CD4-positive, alpha-beta T cell (primary cell): ENCODE results near the gene MGAT5. TPM values are rescaled to one million over a fixed set of nuclear protein-coding genes. Genes with fewer than 3 reads are reported as not detected.

Experiments used
- ATAC-seq: fragments of 200-7000 bp; cut with Tn5 transposase; one replicate; pipeline ENCODE4 v1.10.0; 2022; ENCODE audit warnings: mild to moderate bottlenecking; ENCODE audit not compliant: poor library complexity
- CTCF ChIA-PET: fragments of 350-600 bp; sonication (Branson Sonifier 250); formaldehyde crosslinking; loops from one replicate; lab custom pipeline; 2021; ENCODE audit warnings: antibody characterized with exemption, inconsistent platforms; lab: Charles Lee
- POLR2A ChIA-PET: fragments of 350-600 bp; sonication (Branson Sonifier 250); formaldehyde crosslinking; loops from one replicate; lab custom pipeline; 2021; ENCODE audit warnings: antibody characterized with exemption, inconsistent platforms; lab: Charles Lee
- DNase-seq, 14 experiments: peaks; one replicate each; pipeline ENCODE4 v3.0.0-alpha.2; 2013 to 2020; ENCODE audit warnings: mixed read lengths in 2 of 14
- H3K27ac ChIP-seq, 2 donors: one replicate each; pipeline versions ENCODE4 v1.5.1 to v1.7.0; 2013; ENCODE audit warnings: low read length in 2 of 2, low read depth in 1 of 2, mild to moderate bottlenecking in 1 of 2
- H3K27me3 ChIP-seq, 2 experiments: 1 replicate in 1 of 2; 2 replicates in 1 of 2; pipeline versions ENCODE4 v1.6.1 to v1.7.0; 2013; ENCODE audit warnings: low read length in 2 of 2, control low read depth in 1 of 2, mild to moderate bottlenecking in 1 of 2, moderate library complexity in 1 of 2; ENCODE audit not compliant: insufficient read depth in 2 of 2, control insufficient read depth in 1 of 2
- H3K36me3 ChIP-seq: one replicate; pipeline ENCODE4 v1.6.1; 2013; ENCODE audit warnings: low read length, control low read depth; ENCODE audit not compliant: insufficient read depth
- H3K4me1 ChIP-seq: one replicate; pipeline ENCODE4 v1.6.1; 2013; ENCODE audit warnings: low read length, control low read depth; ENCODE audit not compliant: insufficient read depth
- H3K4me3 ChIP-seq: one replicate; pipeline ENCODE4 v1.5.1; 2013; ENCODE audit warnings: mild to moderate bottlenecking, low read length, moderate library complexity
- H3K9me3 ChIP-seq, 2 experiments: 1 replicate in 1 of 2; 2 replicates in 1 of 2; pipeline versions ENCODE4 v1.6.1 to v1.7.0; 2013; ENCODE audit warnings: low read length in 2 of 2, mild to moderate bottlenecking in 2 of 2, control low read depth in 1 of 2, moderate library complexity in 1 of 2; ENCODE audit not compliant: control insufficient read depth in 1 of 2, insufficient read depth in 1 of 2
- H3K27ac Mint-ChIP-seq: one replicate; pipeline ENCODE4 v1.8.0; 2020; ENCODE audit warnings: mixed read lengths
- H3K27me3 Mint-ChIP-seq: one replicate; pipeline ENCODE4 v1.8.0; 2021; ENCODE audit warnings: mixed read lengths
- H3K36me3 Mint-ChIP-seq: one replicate; pipeline ENCODE4 v1.8.0; 2021; ENCODE audit warnings: low read depth, mixed read lengths
- H3K4me1 Mint-ChIP-seq: one replicate; pipeline ENCODE4 v1.8.0; 2021; ENCODE audit warnings: low read depth, mixed read lengths
- H3K4me3 Mint-ChIP-seq: one replicate; pipeline ENCODE4 v1.8.0; 2020; ENCODE audit warnings: mild to moderate bottlenecking, mixed read lengths
- H3K9me3 Mint-ChIP-seq: one replicate; pipeline ENCODE4 v1.8.0; 2020; ENCODE audit warnings: mixed read lengths
- CTCF ChIP-seq: fragments of 200-600 bp; IDR thresholded peaks from one replicate; pipeline ENCODE4 v1.8.0; 2022; ENCODE audit warnings: antibody characterized with exemption, mild to moderate bottlenecking
- intact Hi-C, 2 experiments: fragments of 100-400 bp; cut with DNase I in 1 of 2; cut with micrococcal nuclease in 1 of 2; formaldehyde crosslinking; loops; one replicate each; pipeline versions ENCODE4 v1.15.1 to v1.9.0; 2023 to 2025; cut with DNase I, micrococcal nuclease
- total RNA-seq, 174 experiments: library from RNA in 2 of 174; stranded (reverse) in 2 of 174; gene quantifications; one replicate each; pipeline ENCODE4 v1.2.3 and lab custom pipeline; 2021 to 2026

The MGAT5 gene
- total RNA-seq, 2 experiments from 2014 or later: 77.5 to 77.8 TPM

GRCh38 chr2:134247679-134248078 lies 6.2 kb upstream of the MGAT5 start:
- Mint-ChIP-seq H3K36me3 (peaks cover 8% of the 10 kb centered on the region), H3K9me3 (no peaks in the 10 kb centered on the region), H3K4me1 (peaks cover 100% of the 10 kb centered on the region), H3K27ac (peak overlapping the region; percentile 65), H3K27me3 (no peaks in the 10 kb centered on the region), H3K4me3 (no peak overlapping the region)
- CTCF ChIA-PET: no interaction called here
- Histone ChIP-seq H3K27ac (no peak overlapping the region), H3K27me3 (no peaks in the 10 kb centered on the region), H3K4me3 (no peak overlapping the region), H3K36me3 (peaks cover 5% of the 10 kb centered on the region), H3K9me3 (no peaks in the 10 kb centered on the region), H3K4me1 (peaks cover 87% of the 10 kb centered on the region)
- intact Hi-C loops: loop anchor here (2.0 to 5.0 kb wide), 6 partner anchors 15 to 165 kb away; no protein-coding TSS in a partner anchor
- DNase-seq: no peak
- TF ChIP-seq CTCF: no peak
- no peak for ATAC-seq
- POLR2A ChIA-PET: no interaction called here

GRCh38 chr2:134248913-134249312 lies 5.0 kb upstream of the MGAT5 start:
- CTCF ChIA-PET: no interaction called here
- Histone ChIP-seq H3K4me1 (peaks cover 92% of the 10 kb centered on the region), H3K27me3 (no peaks in the 10 kb centered on the region), H3K9me3 (no peaks in the 10 kb centered on the region), H3K36me3 (peaks cover 5% of the 10 kb centered on the region), H3K4me3 (no peak overlapping the region), H3K27ac (no peak overlapping the region)
- no peak for TF ChIP-seq CTCF
- Mint-ChIP-seq H3K27ac (peak overlapping the region; percentile 67), H3K4me1 (peaks cover 100% of the 10 kb centered on the region), H3K4me3 (no peak overlapping the region), H3K9me3 (no peaks in the 10 kb centered on the region), H3K36me3 (peaks cover 12% of the 10 kb centered on the region), H3K27me3 (no peaks in the 10 kb centered on the region)
- POLR2A ChIA-PET: interaction anchor here (0.6 kb wide), 1 partner anchor 24 kb away, joined by 3 read pairs; no protein-coding TSS in a partner anchor
- DNase-seq (no peak), ATAC-seq (no peak)
- intact Hi-C loops: loop anchor here (2.0 to 5.0 kb wide), 5 partner anchors 33 to 164 kb away; no protein-coding TSS in a partner anchor

DNA sequence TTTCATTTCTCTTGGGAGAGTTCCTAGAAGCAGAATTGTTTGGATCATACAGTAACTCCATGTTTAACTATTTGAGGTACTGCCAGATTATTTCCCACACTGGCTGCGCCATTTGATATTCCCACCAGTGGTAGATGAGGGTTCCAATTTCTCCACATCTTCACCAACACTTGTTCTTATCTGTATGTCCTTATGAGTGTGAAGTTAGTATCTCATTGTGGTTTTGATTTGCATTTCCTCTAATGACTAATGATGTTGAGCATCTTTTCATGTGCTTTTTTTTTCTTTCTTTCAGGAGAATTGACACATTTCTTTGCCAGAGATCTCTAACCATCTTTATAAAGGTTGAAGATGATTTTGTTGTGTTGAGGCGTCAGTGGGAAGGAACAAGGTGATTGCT lies 4.1 kb upstream of the MGAT5 start:
- DNase-seq (peak in 1 of 14 experiments; percentile 40), ATAC-seq (peak; percentile 24)
- CTCF ChIA-PET: no interaction called here
- Histone ChIP-seq H3K27me3 (no peaks in the 10 kb centered on the region), H3K27ac (peak overlapping the region in 1 of 2 donors; percentile 25), H3K36me3 (peaks cover 11% of the 10 kb centered on the region), H3K4me3 (no peak overlapping the region), H3K9me3 (no peaks in the 10 kb centered on the region), H3K4me1 (peaks cover 93% of the 10 kb centered on the region)
- Mint-ChIP-seq H3K4me1 (peaks cover 100% of the 10 kb centered on the region), H3K27me3 (no peaks in the 10 kb centered on the region), H3K36me3 (peaks cover 20% of the 10 kb centered on the region), H3K4me3 (peak overlapping the region; percentile 23), H3K27ac (peak overlapping the region; percentile 67), H3K9me3 (no peaks in the 10 kb centered on the region)
- POLR2A ChIA-PET: interaction anchor here (0.7 to 1.7 kb wide), 3 partner anchors 12 to 130 kb away, joined by 5 to 6 read pairs (median 5); no protein-coding TSS in a partner anchor
- intact Hi-C loops: loop anchor here (2.0 to 5.0 kb wide), 5 partner anchors 33 to 163 kb away; no protein-coding TSS in a partner anchor
- TF ChIP-seq CTCF: no peak
